HG02884 (cell line): ENCODE measurements around the gene SH2D3C.
"Not testable (repeated sequence)": the region's sequence is repeated elsewhere in the genome, so short reads cannot be mapped to it uniquely, and the experiment has no call there.

Experiments
- ATAC-seq: cut with Tn5 transposase; IDR thresholded peaks from one replicate; pipeline ENCODE4 v1.9.1; 2021; ENCODE audit warnings: mild to moderate bottlenecking, moderate library complexity; ENCODE audit not compliant: unreplicated experiment

SH2D3C gene

GRCh38 chr9:127785933-127786772, 7.7 kb upstream of the SH2D3C start, which contains the start of gene CDK9:
Gene CDK9 (plus strand): TSS chr9:127786034. CDS start chr9:127786149, 115 bp downstream.
- ATAC-seq, result peak; percentile 49

- ATAC-seq, result peak; percentile 40
Measured at GRCh38 chr9:127785023-127785932, 6.8 kb upstream of the SH2D3C start.

GRCh38 chr9:127783111-127784008, 4.9 kb upstream of the SH2D3C start:
- no peak for ATAC-seq

GRCh38 chr9:127781806-127782205, 3.3 kb upstream of the SH2D3C start:
- no peak for ATAC-seq

GRCh38 chr9:127780909-127781308, 2.4 kb upstream of the SH2D3C start:
- ATAC-seq, result not testable (repeated sequence)

- ATAC-seq, result no peak
Measured at GRCh38 chr9:127780126-127780885, 1.8 kb upstream of the SH2D3C start.

- ATAC-seq, result peak; percentile 36
Measured at GRCh38 chr9:127779136-127779981, 893 bp upstream of the SH2D3C start.

GRCh38 chr9:127777368-127777980, 992 bp downstream of the SH2D3C start:
- no peak for ATAC-seq

GRCh38 chr9:127776924-127777289, 1.6 kb downstream of the SH2D3C start:
- no peak for ATAC-seq

- ATAC-seq, result no peak
Measured at GRCh38 chr9:127776195-127776923, 2.1 kb downstream of the SH2D3C start.

GRCh38 chr9:127773981-127774380, 4.5 kb downstream of the SH2D3C start:
- no peak for ATAC-seq

- no peak for ATAC-seq
Measured at GRCh38 chr9:127773272-127773671, 5.2 kb downstream of the SH2D3C start.

- ATAC-seq, result no peak
Measured at GRCh38 chr9:127772603-127773002, 5.9 kb downstream of the SH2D3C start.

- no peak for ATAC-seq
Measured at GRCh38 chr9:127771570-127772189, 6.8 kb downstream of the SH2D3C start.

- peak; percentile 77 for ATAC-seq
Measured at GRCh38 chr9:127770905-127771569, 7.4 kb downstream of the SH2D3C start.

GRCh38 chr9:127770583-127770904, 7.9 kb downstream of the SH2D3C start:
- ATAC-seq, result no peak

- no peak for ATAC-seq
Measured at GRCh38 chr9:127769929-127770582, 8.4 kb downstream of the SH2D3C start.
